HepG2 (cell line): ENCODE results near the gene SLC16A3. TPM values are rescaled to one million over a fixed set of nuclear protein-coding genes. Genes with fewer than 3 reads are reported as not detected.

Experiments
- FOXA1 ChIP-seq, 2 experiments: fragments of 450-650 bp in 1 of 2; sonication (generic) in 1 of 2; formaldehyde crosslinking in 1 of 2; IDR thresholded peaks; 2 replicates each; pipeline versions ENCODE4 v1.4.0 to v1.6.1; 2016 to 2020; ENCODE audit warnings: missing genetic modification reagents in 1 of 2
- FOXC1 ChIP-seq: sonication (generic); formaldehyde crosslinking; IDR thresholded peaks from 2 replicates; pipeline ENCODE4 v1.8.0; 2022; ENCODE audit warnings: mild to moderate bottlenecking, missing genetic modification reagents, borderline replicate concordance
- HOXD1 ChIP-seq: sonication (generic); formaldehyde crosslinking; IDR thresholded peaks from 2 replicates; pipeline ENCODE4 v1.5.0; 2020; ENCODE audit warnings: missing genetic modification reagents
- MAF1 ChIP-seq: sonication (generic); formaldehyde crosslinking; IDR thresholded peaks from 2 replicates; pipeline ENCODE4 v1.5.0; 2020; ENCODE audit warnings: missing genetic modification reagents, borderline replicate concordance
- MBD4 ChIP-seq: IDR thresholded peaks from 2 replicates; pipeline ENCODE4 v1.6.1; 2012; ENCODE audit warnings: low read length, inconsistent platforms, borderline replicate concordance
- MTA3 ChIP-seq: sonication (generic); formaldehyde crosslinking; IDR thresholded peaks from 2 replicates; pipeline ENCODE4 v1.4.0; 2020; ENCODE audit warnings: missing genetic modification reagents
- PHF8 ChIP-seq: sonication (generic); formaldehyde crosslinking; IDR thresholded peaks from 2 replicates; pipeline ENCODE4 v1.5.0; 2020; ENCODE audit warnings: missing genetic modification reagents
- RBM22 ChIP-seq: fragments of 200-400 bp; formaldehyde crosslinking; optimal IDR thresholded peaks from 2 replicates; pipeline ENCODE3; 2017; ENCODE audit warnings: mild to moderate bottlenecking, low read length, moderate library complexity
- SCMH1 ChIP-seq: sonication (generic); formaldehyde crosslinking; IDR thresholded peaks from 2 replicates; pipeline ENCODE4 v1.9.0; 2021; ENCODE audit warnings: missing genetic modification reagents, mild to moderate bottlenecking, borderline replicate concordance
- SSRP1 ChIP-seq: IDR thresholded peaks from 2 replicates; pipeline ENCODE4 v1.6.1; 2016; ENCODE audit warnings: control low read depth
- TEAD2 ChIP-seq: sonication (generic); formaldehyde crosslinking; IDR thresholded peaks from 2 replicates; pipeline ENCODE4 v1.9.0; 2021; ENCODE audit warnings: missing genetic modification reagents
- ZMAT3 ChIP-seq: sonication (generic); formaldehyde crosslinking; conservative IDR thresholded peaks from 2 replicates; pipeline ENCODE4 v1.7.0; 2021; ENCODE audit warnings: missing genetic modification reagents
- ZNF232 ChIP-seq: sonication (generic); formaldehyde crosslinking; IDR thresholded peaks from 2 replicates; pipeline ENCODE4 v1.4.0; 2020; ENCODE audit warnings: missing genetic modification reagents, borderline replicate concordance
- ZNF234 ChIP-seq: sonication (generic); formaldehyde crosslinking; conservative IDR thresholded peaks from 2 replicates; pipeline ENCODE4 v1.5.1; 2020; ENCODE audit warnings: mild to moderate bottlenecking, missing genetic modification reagents
- ZNF260 ChIP-seq: sonication (generic); formaldehyde crosslinking; IDR thresholded peaks from 2 replicates; pipeline ENCODE4 v1.4.0; 2020; ENCODE audit warnings: missing genetic modification reagents, low read depth, mild to moderate bottlenecking, borderline replicate concordance
- ZNF430 ChIP-seq: sonication (generic); formaldehyde crosslinking; IDR thresholded peaks from 2 replicates; pipeline ENCODE4 v1.9.0; 2021; ENCODE audit warnings: mild to moderate bottlenecking, missing genetic modification reagents
- ZNF562 ChIP-seq: sonication (generic); formaldehyde crosslinking; IDR thresholded peaks from 2 replicates; pipeline ENCODE4 v1.8.0; 2022; ENCODE audit warnings: missing genetic modification reagents, borderline replicate concordance
- polyA plus RNA-seq, 8 experiments: library from polyadenylated mRNA; depleted of rRNA in 3 of 8; stranded (reverse) in 7 of 8; unstranded in 1 of 8; fragments of >200 nt; fragmentation: Illumina TruSeq in 4 of 8; extraction: Trizol in 4 of 8; gene quantifications; 2 replicates each; pipeline versions ENCODE4 v1.2.1 to v1.2.3, GENCODE V29; 2011 to 2016; ENCODE audit warnings: low read depth in 4 of 8, missing spikeins in 1 of 8, mixed read lengths in 1 of 8; ENCODE audit not compliant: insufficient read depth in 1 of 8
- total RNA-seq, 5 experiments: library from RNA; depleted of rRNA; stranded (reverse); fragments of >200 nt; fragmentation: Illumina TruSeq; extraction: Trizol; gene quantifications; 2 replicates each; pipeline ENCODE4 v1.2.3, GENCODE V29; 2016; ENCODE audit warnings: low read depth in 1 of 5
- TF ChIP-seq, protein P1 (sequence below): sonication (generic); formaldehyde crosslinking; IDR thresholded peaks from 2 replicates; pipeline ENCODE4 v1.4.0; 2020; ENCODE audit warnings: low read depth, missing genetic modification reagents
- TF ChIP-seq, protein P2 (sequence below): sonication (generic); formaldehyde crosslinking; IDR thresholded peaks from 2 replicates; pipeline ENCODE4 v1.4.0; 2020; ENCODE audit warnings: missing genetic modification reagents, borderline replicate concordance
- TF ChIP-seq, protein P3 (sequence below): sonication (generic); formaldehyde crosslinking; IDR thresholded peaks from 2 replicates; pipeline ENCODE4 v1.5.0; 2020; ENCODE audit warnings: missing genetic modification reagents
- TF ChIP-seq, protein P4 (sequence below): IDR thresholded peaks from 2 replicates; pipeline ENCODE4 v1.6.1; 2018; ENCODE audit warnings: missing genetic modification reagents

The SLC16A3 gene
- total and polyA plus RNA-seq, 2 of the 13 experiments (the other 11 are each of a cell fraction or from before 2014, with no cell fraction given) = 242 to 349 TPM

DNA sequence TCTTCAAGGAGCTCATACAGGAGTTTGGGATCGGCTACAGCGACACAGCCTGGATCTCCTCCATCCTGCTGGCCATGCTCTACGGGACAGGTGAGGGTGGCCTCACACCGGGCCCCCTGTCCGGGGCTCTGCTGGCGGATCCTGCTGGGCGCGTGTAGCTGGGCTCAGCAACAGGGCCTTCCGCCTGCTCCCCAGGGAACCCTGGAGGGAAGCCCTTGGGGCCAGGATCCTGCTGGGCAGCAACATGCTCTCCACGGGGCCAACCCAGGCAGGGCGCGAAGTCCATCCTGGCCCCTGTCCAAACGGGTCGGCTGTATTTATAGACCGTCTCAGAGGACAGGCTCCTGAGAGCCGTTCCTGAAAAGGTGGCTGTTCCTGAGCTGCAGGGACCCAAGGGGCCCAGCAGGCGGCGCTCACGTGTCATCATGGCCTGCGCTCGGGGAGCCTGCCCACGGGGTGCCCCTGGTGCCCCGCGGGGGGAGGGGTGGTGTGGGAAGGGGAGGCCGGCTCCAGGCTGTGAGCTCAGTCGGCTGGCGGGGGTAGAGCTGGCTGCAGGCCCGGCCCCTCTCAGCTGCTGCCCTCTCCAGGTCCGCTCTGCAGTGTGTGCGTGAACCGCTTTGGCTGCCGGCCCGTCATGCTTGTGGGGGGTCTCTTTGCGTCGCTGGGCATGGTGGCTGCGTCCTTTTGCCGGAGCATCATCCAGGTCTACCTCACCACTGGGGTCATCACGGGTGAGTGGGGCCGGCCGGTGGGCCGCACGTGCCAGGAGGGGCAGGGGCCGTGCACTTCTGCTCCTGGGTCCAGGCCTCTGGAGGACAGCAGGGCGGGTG lies 7.5 kb downstream of the SLC16A3 start (continued):
- TF ChIP-seq, protein P1, sequence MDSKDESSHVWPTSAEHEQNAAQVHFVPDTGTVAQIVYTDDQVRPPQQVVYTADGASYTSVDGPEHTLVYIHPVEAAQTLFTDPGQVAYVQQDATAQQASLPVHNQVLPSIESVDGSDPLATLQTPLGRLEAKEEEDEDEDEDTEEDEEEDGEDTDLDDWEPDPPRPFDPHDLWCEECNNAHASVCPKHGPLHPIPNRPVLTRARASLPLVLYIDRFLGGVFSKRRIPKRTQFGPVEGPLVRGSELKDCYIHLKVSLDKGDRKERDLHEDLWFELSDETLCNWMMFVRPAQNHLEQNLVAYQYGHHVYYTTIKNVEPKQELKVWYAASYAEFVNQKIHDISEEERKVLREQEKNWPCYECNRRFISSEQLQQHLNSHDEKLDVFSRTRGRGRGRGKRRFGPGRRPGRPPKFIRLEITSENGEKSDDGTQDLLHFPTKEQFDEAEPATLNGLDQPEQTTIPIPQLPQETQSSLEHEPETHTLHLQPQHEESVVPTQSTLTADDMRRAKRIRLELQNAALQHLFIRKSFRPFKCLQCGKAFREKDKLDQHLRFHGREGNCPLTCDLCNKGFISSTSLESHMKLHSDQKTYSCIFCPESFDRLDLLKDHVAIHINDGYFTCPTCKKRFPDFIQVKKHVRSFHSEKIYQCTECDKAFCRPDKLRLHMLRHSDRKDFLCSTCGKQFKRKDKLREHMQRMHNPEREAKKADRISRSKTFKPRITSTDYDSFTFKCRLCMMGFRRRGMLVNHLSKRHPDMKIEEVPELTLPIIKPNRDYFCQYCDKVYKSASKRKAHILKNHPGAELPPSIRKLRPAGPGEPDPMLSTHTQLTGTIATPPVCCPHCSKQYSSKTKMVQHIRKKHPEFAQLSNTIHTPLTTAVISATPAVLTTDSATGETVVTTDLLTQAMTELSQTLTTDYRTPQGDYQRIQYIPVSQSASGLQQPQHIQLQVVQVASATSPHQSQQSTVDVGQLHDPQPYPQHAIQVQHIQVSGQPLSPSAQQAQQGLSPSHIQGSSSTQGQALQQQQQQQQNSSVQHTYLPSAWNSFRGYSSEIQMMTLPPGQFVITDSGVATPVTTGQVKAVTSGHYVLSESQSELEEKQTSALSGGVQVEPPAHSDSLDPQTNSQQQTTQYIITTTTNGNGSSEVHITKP = peak; percentile 67; the same call in 1 of the 2 replicates
- TF ChIP-seq MTA3 (CRISPR knock-in tag) (no peak), ZMAT3 (CRISPR knock-in tag) (peak; percentile 99), ZNF562 (CRISPR knock-in tag) (peak; percentile 29; the same call in 1 of the 2 replicates), HOXD1 (CRISPR knock-in tag) (peak; percentile 81), ZNF232 (CRISPR knock-in tag) (peak; percentile 99), MAF1 (CRISPR knock-in tag) (peak; percentile 90; the same call in 1 of the 2 replicates), FOXC1 (CRISPR knock-in tag) (peak; percentile 100), PHF8 (CRISPR knock-in tag) (peak; percentile 60; the same call in 1 of the 2 replicates), ZNF234 (CRISPR knock-in tag) (peak; percentile 94), TEAD2 (CRISPR knock-in tag) (peak; percentile 85; the same call in 1 of the 2 replicates), SSRP1 (CRISPR knock-in tag) (peak; percentile 18; the same call in 1 of the 2 replicates), ZNF260 (peak; percentile 95; the same call in 1 of the 2 replicates), FOXA1 (IDR thresholded peaks at IDR 0.05) (no peak), FOXA1 (CRISPR knock-in tag; IDR thresholded peaks at IDR 0.05) (peak; percentile 66; the same call in 1 of the 2 replicates), SCMH1 (CRISPR knock-in tag) (no peak), MBD4 (no peak), ZNF430 (CRISPR knock-in tag) (peak; percentile 99), RBM22 (peak; percentile 13)
- TF ChIP-seq, protein P2, sequence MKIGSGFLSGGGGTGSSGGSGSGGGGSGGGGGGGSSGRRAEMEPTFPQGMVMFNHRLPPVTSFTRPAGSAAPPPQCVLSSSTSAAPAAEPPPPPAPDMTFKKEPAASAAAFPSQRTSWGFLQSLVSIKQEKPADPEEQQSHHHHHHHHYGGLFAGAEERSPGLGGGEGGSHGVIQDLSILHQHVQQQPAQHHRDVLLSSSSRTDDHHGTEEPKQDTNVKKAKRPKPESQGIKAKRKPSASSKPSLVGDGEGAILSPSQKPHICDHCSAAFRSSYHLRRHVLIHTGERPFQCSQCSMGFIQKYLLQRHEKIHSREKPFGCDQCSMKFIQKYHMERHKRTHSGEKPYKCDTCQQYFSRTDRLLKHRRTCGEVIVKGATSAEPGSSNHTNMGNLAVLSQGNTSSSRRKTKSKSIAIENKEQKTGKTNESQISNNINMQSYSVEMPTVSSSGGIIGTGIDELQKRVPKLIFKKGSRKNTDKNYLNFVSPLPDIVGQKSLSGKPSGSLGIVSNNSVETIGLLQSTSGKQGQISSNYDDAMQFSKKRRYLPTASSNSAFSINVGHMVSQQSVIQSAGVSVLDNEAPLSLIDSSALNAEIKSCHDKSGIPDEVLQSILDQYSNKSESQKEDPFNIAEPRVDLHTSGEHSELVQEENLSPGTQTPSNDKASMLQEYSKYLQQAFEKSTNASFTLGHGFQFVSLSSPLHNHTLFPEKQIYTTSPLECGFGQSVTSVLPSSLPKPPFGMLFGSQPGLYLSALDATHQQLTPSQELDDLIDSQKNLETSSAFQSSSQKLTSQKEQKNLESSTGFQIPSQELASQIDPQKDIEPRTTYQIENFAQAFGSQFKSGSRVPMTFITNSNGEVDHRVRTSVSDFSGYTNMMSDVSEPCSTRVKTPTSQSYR (CRISPR knock-in tag) = peak; percentile 88
- TF ChIP-seq, protein P3, sequence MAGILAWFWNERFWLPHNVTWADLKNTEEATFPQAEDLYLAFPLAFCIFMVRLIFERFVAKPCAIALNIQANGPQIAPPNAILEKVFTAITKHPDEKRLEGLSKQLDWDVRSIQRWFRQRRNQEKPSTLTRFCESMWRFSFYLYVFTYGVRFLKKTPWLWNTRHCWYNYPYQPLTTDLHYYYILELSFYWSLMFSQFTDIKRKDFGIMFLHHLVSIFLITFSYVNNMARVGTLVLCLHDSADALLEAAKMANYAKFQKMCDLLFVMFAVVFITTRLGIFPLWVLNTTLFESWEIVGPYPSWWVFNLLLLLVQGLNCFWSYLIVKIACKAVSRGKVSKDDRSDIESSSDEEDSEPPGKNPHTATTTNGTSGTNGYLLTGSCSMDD (CRISPR knock-in tag) = peak; percentile 52; the same call in 1 of the 2 replicates
- TF ChIP-seq, protein P4, sequence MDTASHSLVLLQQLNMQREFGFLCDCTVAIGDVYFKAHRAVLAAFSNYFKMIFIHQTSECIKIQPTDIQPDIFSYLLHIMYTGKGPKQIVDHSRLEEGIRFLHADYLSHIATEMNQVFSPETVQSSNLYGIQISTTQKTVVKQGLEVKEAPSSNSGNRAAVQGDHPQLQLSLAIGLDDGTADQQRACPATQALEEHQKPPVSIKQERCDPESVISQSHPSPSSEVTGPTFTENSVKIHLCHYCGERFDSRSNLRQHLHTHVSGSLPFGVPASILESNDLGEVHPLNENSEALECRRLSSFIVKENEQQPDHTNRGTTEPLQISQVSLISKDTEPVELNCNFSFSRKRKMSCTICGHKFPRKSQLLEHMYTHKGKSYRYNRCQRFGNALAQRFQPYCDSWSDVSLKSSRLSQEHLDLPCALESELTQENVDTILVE (CRISPR knock-in tag) = peak; percentile 92
